Ascending aorta (tissue), 2 donors: ENCODE data around the gene KSR2. TPM values are rescaled to one million over a fixed set of nuclear protein-coding genes. Genes with fewer than 3 reads are reported as not detected.

Experiments
- DNase-seq, 2 donors: peaks; one replicate each; pipeline ENCODE4 v3.0.0-alpha.2; 2019; ENCODE audit warnings: low spot score in 2 of 2
- H3K27ac ChIP-seq, 2 donors: fragments of 200-600 bp; sonication (generic); one replicate each; pipeline ENCODE4 v1.5.1; 2016 to 2017; ENCODE audit warnings: mild to moderate bottlenecking in 1 of 2
- H3K27me3 ChIP-seq: fragments of 200-600 bp; sonication (generic); one replicate; pipeline ENCODE4 v1.5.1; 2017
- H3K36me3 ChIP-seq, 2 donors: fragments of 200-600 bp; sonication (generic); one replicate each; pipeline ENCODE4 v1.5.1; 2016
- H3K4me1 ChIP-seq, 2 donors: fragments of 200-600 bp; sonication (generic); one replicate each; pipeline ENCODE4 v1.5.1; 2016 to 2017; ENCODE audit warnings: mild to moderate bottlenecking in 1 of 2
- H3K4me3 ChIP-seq, 2 donors: fragments of 200-600 bp; sonication (generic); one replicate each; pipeline ENCODE4 v1.5.1; 2016 to 2017; ENCODE audit warnings: mild to moderate bottlenecking in 1 of 2
- H3K9me3 ChIP-seq, 2 donors: fragments of 200-600 bp; sonication (generic); one replicate each; pipeline ENCODE4 v1.5.1; 2016
- CTCF ChIP-seq, 3 experiments: fragments of 200-600 bp in 2 of 3; fragments of 450-650 bp in 1 of 3; sonication (generic) in 2 of 3; IDR thresholded peaks; one replicate each; pipeline ENCODE4 v1.5.1; 2016 to 2019; ENCODE audit warnings: antibody characterized with exemption in 3 of 3, mild to moderate bottlenecking in 1 of 3, moderate library complexity in 1 of 3
- intact Hi-C: fragments of 100-400 bp; cut with DNase I; formaldehyde crosslinking; loops from one replicate; pipeline ENCODE4 v1.15.1; 2023
- total RNA-seq: library from RNA; depleted of rRNA; stranded (reverse); fragments of >200 nt; gene quantifications from one replicate; pipeline ENCODE4 v1.1.0, GENCODE V29; 2016

The KSR2 gene
- total RNA-seq, 1 donor from 2014 or later: 0.11 TPM

- no peak overlapping the region for H3K4me3 ChIP-seq
- H3K9me3 ChIP-seq: no peaks in the 10 kb centered on the region
- TF ChIP-seq CTCF (IDR thresholded peaks at IDR 0.05): no peak
- no peaks in the 10 kb centered on the region for H3K4me1 ChIP-seq
- H3K36me3 ChIP-seq: no peaks in the 10 kb centered on the region
- no peaks in the 10 kb centered on the region for H3K27me3 ChIP-seq
- no peak overlapping the region for H3K27ac ChIP-seq
- intact Hi-C loops: no loop called here
- no peak for DNase-seq
Observed at GRCh38 chr12:117977373-117977772, 8.6 kb upstream of the KSR2 start.

GRCh38 chr12:117975006-117975405, 6.2 kb upstream of the KSR2 start:
- peaks cover 0 to 13% of the 10 kb centered on the region in 2 donors for H3K9me3 ChIP-seq
- H3K4me1 ChIP-seq: no peaks in the 10 kb centered on the region
- H3K27me3 ChIP-seq: no peaks in the 10 kb centered on the region
- TF ChIP-seq CTCF (IDR thresholded peaks at IDR 0.05): no peak
- no peaks in the 10 kb centered on the region for H3K36me3 ChIP-seq
- H3K27ac ChIP-seq: no peak overlapping the region
- no peak for DNase-seq
- intact Hi-C loops: no loop called here
- H3K4me3 ChIP-seq: no peak overlapping the region

DNA sequence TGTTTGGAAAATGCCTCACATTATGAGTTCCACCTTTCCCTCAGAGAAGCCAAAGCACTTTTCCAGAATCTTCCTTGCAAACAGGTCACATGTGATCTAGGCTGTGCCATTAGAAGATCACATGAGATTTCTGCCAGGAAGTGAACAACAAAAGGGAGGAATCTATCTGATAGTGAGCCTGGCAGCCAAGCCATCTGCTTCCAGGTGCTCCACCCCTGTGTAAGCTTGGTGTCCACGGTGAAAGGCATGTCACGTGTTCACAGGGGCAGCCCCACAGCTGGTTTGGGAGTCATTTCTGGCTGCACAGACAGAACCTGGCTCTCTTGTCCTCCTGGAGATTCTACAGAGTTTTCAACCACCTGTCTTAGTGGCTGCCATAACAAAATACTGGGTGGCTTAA, 3.5 kb upstream of the KSR2 start:
- intact Hi-C loops: no loop called here
- no peak for TF ChIP-seq CTCF (IDR thresholded peaks at IDR 0.05)
- no peak overlapping the region for H3K4me3 ChIP-seq

DNA sequence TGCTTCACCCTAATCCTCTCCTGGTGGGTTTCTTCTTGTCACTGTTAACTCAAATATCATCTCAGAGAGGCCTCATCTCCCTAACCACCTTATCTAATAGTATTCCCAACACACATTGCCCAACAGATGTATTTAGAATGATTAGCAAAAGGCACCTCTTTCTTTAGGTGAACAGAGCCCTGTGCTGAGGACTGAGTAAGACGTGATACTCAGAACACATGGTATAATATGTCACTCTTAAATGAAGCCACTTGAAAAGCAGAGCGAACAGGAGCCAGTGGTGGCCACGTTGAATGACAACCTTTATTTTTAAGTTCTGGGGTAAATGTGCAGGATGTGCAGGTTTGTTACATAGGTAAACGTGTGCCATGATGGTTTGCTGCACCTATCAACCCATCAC, 1.5 kb upstream of the KSR2 start:
- Histone ChIP-seq H3K27ac (no peak overlapping the region), H3K4me3 (no peak overlapping the region), H3K9me3 (peaks cover 0 to 13% of the 10 kb centered on the region in 2 donors), H3K36me3 (no peaks in the 10 kb centered on the region), H3K4me1 (no peaks in the 10 kb centered on the region), H3K27me3 (no peaks in the 10 kb centered on the region)
- DNase-seq: no peak
- TF ChIP-seq CTCF (IDR thresholded peaks at IDR 0.05): no peak
- intact Hi-C loops: no loop called here

More for the DNA sequence above, 3.5 kb upstream of the KSR2 start:
- Histone ChIP-seq H3K36me3 (no peaks in the 10 kb centered on the region), H3K27me3 (no peaks in the 10 kb centered on the region), H3K4me1 (no peaks in the 10 kb centered on the region), H3K9me3 (peaks cover 0 to 13% of the 10 kb centered on the region in 2 donors), H3K27ac (no peak overlapping the region)
- no peak for DNase-seq

DNA sequence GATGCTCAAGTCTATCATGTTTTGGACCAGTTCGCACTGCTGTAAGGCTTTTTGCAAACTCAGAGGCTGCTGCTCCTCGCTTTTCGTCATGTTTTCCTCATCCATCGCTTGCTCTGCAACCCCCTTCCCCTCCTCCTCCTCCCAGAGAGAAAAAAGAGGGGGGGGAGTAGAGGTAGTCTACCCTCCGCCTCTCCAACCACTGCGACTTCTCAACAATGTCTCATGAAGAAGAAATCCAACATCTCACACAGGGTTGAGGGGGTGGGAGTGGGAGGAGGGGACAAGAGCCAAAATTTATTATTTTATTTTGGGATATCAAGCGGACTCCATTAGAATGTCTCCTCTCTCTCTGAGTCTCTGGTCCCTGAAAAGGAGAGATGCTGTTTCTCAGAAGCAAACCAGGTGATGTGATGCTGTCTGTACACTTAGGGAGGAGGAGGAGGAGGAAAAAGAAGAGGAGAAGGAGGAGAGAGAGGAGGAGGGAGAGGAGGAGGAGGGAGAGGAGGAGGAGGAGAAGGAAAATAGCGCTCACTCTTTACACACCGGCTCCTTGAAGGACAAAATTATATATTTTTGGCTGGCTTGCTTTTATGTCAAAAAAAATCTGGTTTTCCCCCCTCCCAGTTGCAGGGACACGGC, 520 bp downstream of the KSR2 start:
- Histone ChIP-seq H3K4me3 (no peak overlapping the region), H3K9me3 (peaks cover 0 to 13% of the 10 kb centered on the region in 2 donors), H3K4me1 (no peaks in the 10 kb centered on the region), H3K27me3 (no peaks in the 10 kb centered on the region), H3K36me3 (no peaks in the 10 kb centered on the region), H3K27ac (no peak overlapping the region)
- intact Hi-C loops: no loop called here
- TF ChIP-seq CTCF (IDR thresholded peaks at IDR 0.05): no peak
- DNase-seq: no peak

DNA sequence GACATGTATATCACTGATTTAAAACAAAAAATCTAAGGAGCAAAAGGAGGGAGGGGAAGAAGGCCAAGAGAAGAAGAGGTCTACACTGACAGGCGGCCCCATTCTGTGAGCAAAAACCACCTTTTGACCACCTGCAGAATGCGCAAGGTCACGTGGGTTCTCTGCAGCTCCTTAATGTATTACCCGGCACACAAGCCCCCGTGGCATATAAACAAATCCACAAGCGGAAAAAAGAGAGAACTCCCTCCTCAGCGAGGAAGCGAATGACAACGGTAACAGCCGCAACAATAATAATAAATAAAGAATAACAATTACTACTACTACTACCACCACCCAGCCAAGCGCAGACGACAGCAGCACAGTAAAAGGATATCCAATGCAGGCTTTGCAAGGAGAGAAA, 1.3 kb downstream of the KSR2 start:
- Histone ChIP-seq H3K27me3 (no peaks in the 10 kb centered on the region), H3K27ac (no peak overlapping the region), H3K4me3 (no peak overlapping the region), H3K4me1 (no peaks in the 10 kb centered on the region), H3K9me3 (peaks cover 0 to 13% of the 10 kb centered on the region in 2 donors), H3K36me3 (no peaks in the 10 kb centered on the region)
- intact Hi-C loops: no loop called here
- no peak for DNase-seq
- no peak for TF ChIP-seq CTCF (IDR thresholded peaks at IDR 0.05)
